Panc1 (cell line): ENCODE data around the gene RASSF4. TPM values are rescaled to one million over a fixed set of nuclear protein-coding genes. Genes with fewer than 3 reads are reported as not detected.

Experiments
- ATAC-seq: fragments of 200-7000 bp; cut with Tn5 transposase; 2 replicates; pipeline ENCODE4 v1.9.1; 2020; ENCODE audit warnings: mild to moderate bottlenecking, moderate library complexity
- BruUV-seq: library from RNA; stranded (reverse); fragments of 400-500 nt; replicated peaks from 2 replicates; lab custom pipeline; 2021; lab: Mats Ljungman, UMichigan
- CTCF ChIA-PET: fragments of 300-600 bp; sonication (Branson Sonifier 250); formaldehyde crosslinking; loops from one replicate; lab custom pipeline; 2022; ENCODE audit warnings: antibody characterized with exemption; lab: Charles Lee
- POLR2A ChIA-PET: fragments of 300-600 bp; sonication (Branson Sonifier 250); formaldehyde crosslinking; loops from one replicate; lab custom pipeline; 2022; ENCODE audit warnings: antibody characterized with exemption; lab: Charles Lee
- DNase-seq: peaks from one replicate; pipeline ENCODE4 v3.0.0-alpha.2; 2010; ENCODE audit warnings: low read depth, low spot score
- H3K27ac ChIP-seq: 2 replicates; pipeline ENCODE4 v1.5.1; 2011; ENCODE audit warnings: mild to moderate bottlenecking, low read length, inconsistent platforms
- H3K27me3 ChIP-seq: fragments of 200-500 bp; sonication (Bioruptor generic); 2 replicates; pipeline ENCODE4 v1.6.0; 2014; ENCODE audit warnings: low read length, inconsistent platforms; ENCODE audit not compliant: control insufficient read depth, insufficient read depth
- H3K36me3 ChIP-seq: fragments of 200-500 bp; sonication (Bioruptor generic); 2 replicates; pipeline ENCODE4 v1.5.1; 2014; ENCODE audit warnings: inconsistent platforms, mild to moderate bottlenecking, low read length, moderate library complexity; ENCODE audit not compliant: control insufficient read depth, insufficient read depth
- H3K4me1 ChIP-seq: 2 replicates; pipeline ENCODE4 v1.5.1; 2011; ENCODE audit warnings: inconsistent platforms, mild to moderate bottlenecking, low read length, moderate library complexity; ENCODE audit not compliant: control insufficient read depth, insufficient read depth
- H3K4me3 ChIP-seq, 2 experiments: 2 replicates each; pipeline ENCODE4 v1.5.1; 2011 to 2012; ENCODE audit warnings: low read depth in 2 of 2, low read length in 2 of 2, mild to moderate bottlenecking in 2 of 2, inconsistent platforms in 1 of 2, moderate library complexity in 1 of 2
- H3K9me3 ChIP-seq: fragments of 200-500 bp; sonication (Bioruptor generic); 2 replicates; pipeline ENCODE4 v1.5.1; 2014; ENCODE audit warnings: low read depth, mild to moderate bottlenecking, inconsistent platforms, low read length, moderate library complexity; ENCODE audit not compliant: control insufficient read depth, insufficient read depth
- POLR2AphosphoS5 ChIP-seq: IDR thresholded peaks from 2 replicates; pipeline ENCODE4 v1.6.1; 2012; ENCODE audit warnings: mild to moderate bottlenecking, low read depth, low read length, moderate library complexity
- SIN3A ChIP-seq: IDR thresholded peaks from 2 replicates; pipeline ENCODE4 v1.6.1; 2012; ENCODE audit warnings: low read depth, mild to moderate bottlenecking, low read length, moderate library complexity, borderline replicate concordance; ENCODE audit not compliant: insufficient read depth
- TCF7L2 ChIP-seq: IDR thresholded peaks from 2 replicates; pipeline ENCODE4 v1.6.1; 2011; ENCODE audit warnings: mild to moderate bottlenecking, low read depth, low read length, inconsistent platforms
- in situ Hi-C: cut with HindIII; loops from 2 replicates; pipeline ENCODE4 v1.10.0; 2016; ENCODE audit warnings: low sequenced_read_pairs, low pct_unique_long_range_greater_than_20kb
- intact Hi-C: fragments of 100-400 bp; cut with micrococcal nuclease; formaldehyde crosslinking; loops from one replicate; pipeline ENCODE4 v1.10.0; 2022; ENCODE audit not compliant: unreplicated experiment
- total RNA-seq: library from RNA; stranded (reverse); gene quantifications from one replicate; pipeline ENCODE4 v1.2.1, GENCODE V29; 2021; ENCODE audit not compliant: unreplicated experiment
- TF ChIP-seq, protein P1 (sequence below), 2 experiments: IDR thresholded peaks; 2 replicates each; pipeline ENCODE4 v1.6.1; 2011 to 2012; ENCODE audit warnings: low read depth in 2 of 2, control low read depth in 1 of 2, low read length in 1 of 2, mild to moderate bottlenecking in 1 of 2, moderate library complexity in 1 of 2; ENCODE audit not compliant: insufficient read depth in 1 of 2
- TF ChIP-seq, protein P2 (sequence below): fragments of 450-650 bp; IDR thresholded peaks from 2 replicates; pipeline ENCODE4 v1.5.1; 2017; ENCODE audit warnings: mild to moderate bottlenecking

The RASSF4 gene
- total RNA-seq, 1 experiment from 2014 or later: 13.9 TPM

GRCh38 chr10:44960482-44961229 lies 1.1 kb downstream of the RASSF4 start:
- CTCF ChIA-PET: no interaction called here
- Histone ChIP-seq H3K27ac (peak overlapping the region; percentile 77), H3K36me3 (no peaks in the 10 kb centered on the region), H3K4me3 (peak overlapping the region; percentile 73 to 78), H3K9me3 (no peaks in the 10 kb centered on the region), H3K4me1 (peaks cover 45% of the 10 kb centered on the region), H3K27me3 (no peaks in the 10 kb centered on the region)
- in situ Hi-C loops (no loop called here), intact Hi-C loops (no loop called here)
- DNase-seq: no peak
- ATAC-seq: no peak
- POLR2A ChIA-PET: no interaction called here
- TF ChIP-seq, protein P1, sequence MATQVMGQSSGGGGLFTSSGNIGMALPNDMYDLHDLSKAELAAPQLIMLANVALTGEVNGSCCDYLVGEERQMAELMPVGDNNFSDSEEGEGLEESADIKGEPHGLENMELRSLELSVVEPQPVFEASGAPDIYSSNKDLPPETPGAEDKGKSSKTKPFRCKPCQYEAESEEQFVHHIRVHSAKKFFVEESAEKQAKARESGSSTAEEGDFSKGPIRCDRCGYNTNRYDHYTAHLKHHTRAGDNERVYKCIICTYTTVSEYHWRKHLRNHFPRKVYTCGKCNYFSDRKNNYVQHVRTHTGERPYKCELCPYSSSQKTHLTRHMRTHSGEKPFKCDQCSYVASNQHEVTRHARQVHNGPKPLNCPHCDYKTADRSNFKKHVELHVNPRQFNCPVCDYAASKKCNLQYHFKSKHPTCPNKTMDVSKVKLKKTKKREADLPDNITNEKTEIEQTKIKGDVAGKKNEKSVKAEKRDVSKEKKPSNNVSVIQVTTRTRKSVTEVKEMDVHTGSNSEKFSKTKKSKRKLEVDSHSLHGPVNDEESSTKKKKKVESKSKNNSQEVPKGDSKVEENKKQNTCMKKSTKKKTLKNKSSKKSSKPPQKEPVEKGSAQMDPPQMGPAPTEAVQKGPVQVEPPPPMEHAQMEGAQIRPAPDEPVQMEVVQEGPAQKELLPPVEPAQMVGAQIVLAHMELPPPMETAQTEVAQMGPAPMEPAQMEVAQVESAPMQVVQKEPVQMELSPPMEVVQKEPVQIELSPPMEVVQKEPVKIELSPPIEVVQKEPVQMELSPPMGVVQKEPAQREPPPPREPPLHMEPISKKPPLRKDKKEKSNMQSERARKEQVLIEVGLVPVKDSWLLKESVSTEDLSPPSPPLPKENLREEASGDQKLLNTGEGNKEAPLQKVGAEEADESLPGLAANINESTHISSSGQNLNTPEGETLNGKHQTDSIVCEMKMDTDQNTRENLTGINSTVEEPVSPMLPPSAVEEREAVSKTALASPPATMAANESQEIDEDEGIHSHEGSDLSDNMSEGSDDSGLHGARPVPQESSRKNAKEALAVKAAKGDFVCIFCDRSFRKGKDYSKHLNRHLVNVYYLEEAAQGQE (IDR thresholded peaks at IDR 0.05; ENCODE audit: insufficient read depth in 1 of 2, low read depth in 2 of 2, low read length in 1 of 2): no peak
- TF ChIP-seq SIN3A (no peak), POLR2AphosphoS5 (no peak), TCF7L2 (no peak)
- TF ChIP-seq, protein P2, sequence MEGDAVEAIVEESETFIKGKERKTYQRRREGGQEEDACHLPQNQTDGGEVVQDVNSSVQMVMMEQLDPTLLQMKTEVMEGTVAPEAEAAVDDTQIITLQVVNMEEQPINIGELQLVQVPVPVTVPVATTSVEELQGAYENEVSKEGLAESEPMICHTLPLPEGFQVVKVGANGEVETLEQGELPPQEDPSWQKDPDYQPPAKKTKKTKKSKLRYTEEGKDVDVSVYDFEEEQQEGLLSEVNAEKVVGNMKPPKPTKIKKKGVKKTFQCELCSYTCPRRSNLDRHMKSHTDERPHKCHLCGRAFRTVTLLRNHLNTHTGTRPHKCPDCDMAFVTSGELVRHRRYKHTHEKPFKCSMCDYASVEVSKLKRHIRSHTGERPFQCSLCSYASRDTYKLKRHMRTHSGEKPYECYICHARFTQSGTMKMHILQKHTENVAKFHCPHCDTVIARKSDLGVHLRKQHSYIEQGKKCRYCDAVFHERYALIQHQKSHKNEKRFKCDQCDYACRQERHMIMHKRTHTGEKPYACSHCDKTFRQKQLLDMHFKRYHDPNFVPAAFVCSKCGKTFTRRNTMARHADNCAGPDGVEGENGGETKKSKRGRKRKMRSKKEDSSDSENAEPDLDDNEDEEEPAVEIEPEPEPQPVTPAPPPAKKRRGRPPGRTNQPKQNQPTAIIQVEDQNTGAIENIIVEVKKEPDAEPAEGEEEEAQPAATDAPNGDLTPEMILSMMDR: no peak
- no TSS peak for BruUV-seq

DNA sequence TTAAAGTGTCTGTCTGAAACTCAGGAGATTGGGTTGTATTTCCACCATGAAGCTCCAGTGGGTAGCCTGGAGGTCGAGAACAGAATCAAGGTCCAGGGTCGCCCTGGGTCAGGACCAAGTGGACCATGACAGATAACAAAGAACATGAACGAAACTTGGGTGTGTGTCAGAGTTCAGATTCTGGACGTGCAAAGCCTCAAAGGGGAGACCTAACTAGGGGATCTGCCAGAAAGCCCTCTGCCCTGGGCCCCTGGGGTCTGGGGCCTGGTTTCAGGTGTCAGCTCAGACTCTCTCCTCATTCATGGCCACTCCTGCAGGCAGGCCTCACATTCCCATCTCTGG lies 1.6 kb downstream of the RASSF4 start:
- ChIA-PET CTCF (no interaction called here), POLR2A (no interaction called here)
- H3K27ac ChIP-seq: no peak overlapping the region
- in situ Hi-C loops: no loop called here
- ATAC-seq: no peak
- H3K27me3 ChIP-seq: no peaks in the 10 kb centered on the region
- intact Hi-C loops: no loop called here
- no peaks in the 10 kb centered on the region for H3K36me3 ChIP-seq
- BruUV-seq: no TSS peak
- H3K4me1 ChIP-seq: peaks cover 49% of the 10 kb centered on the region
- no peaks in the 10 kb centered on the region for H3K9me3 ChIP-seq
- TF ChIP-seq POLR2AphosphoS5 (no peak), TCF7L2 (no peak), SIN3A (no peak)
- TF ChIP-seq, protein P2: no peak
- TF ChIP-seq, protein P1 (IDR thresholded peaks at IDR 0.05; ENCODE audit: insufficient read depth in 1 of 2, low read depth in 2 of 2, low read length in 1 of 2): no peak
- no peak for DNase-seq
- no peak overlapping the region; a peak in 1 of 4 replicates for H3K4me3 ChIP-seq
